ENCODE data around the gene RAB20.

- TF ChIP-seq CTCF (IDR thresholded peaks at IDR 0.05; ENCODE audit: low read length) (no peak), EZH2 (IDR thresholded peaks at IDR 0.05; ENCODE audit: borderline replicate concordance, low read length) (no peak)
Observed at GRCh38 chr13:110592665-110593064, 31.1 kb upstream of the RAB20 start.
